Natural killer cell (primary cell): Measurements from ENCODE around the gene PVR. TPM values are rescaled to one million over a fixed set of nuclear protein-coding genes. Genes with fewer than 3 reads are reported as not detected.

Experiments used
- ATAC-seq, 3 donors: fragments of 150-1000 bp in 2 of 3; fragments of 200-7000 bp in 1 of 3; cut with Tn5 transposase; 1 replicate in 1 of 3; 2 replicates in 2 of 3; pipeline ENCODE4 v1.10.0; 2021; ENCODE audit warnings: mild to moderate bottlenecking in 2 of 3, moderate library complexity in 2 of 3
- DNase-seq, 2 donors: peaks; one replicate each; pipeline versions ENCODE4 v3.0.0 to v3.0.0-alpha.2; 2013 to 2021; ENCODE audit warnings: mixed read lengths in 1 of 2
- H3K27ac ChIP-seq: one replicate; pipeline ENCODE4 v1.5.1; 2013; ENCODE audit warnings: mild to moderate bottlenecking, low read length
- H3K27me3 ChIP-seq: one replicate; pipeline ENCODE4 v1.6.1; 2013; ENCODE audit warnings: low read length; ENCODE audit not compliant: control insufficient read depth, insufficient read depth
- H3K36me3 ChIP-seq: one replicate; pipeline ENCODE4 v1.6.1; 2013; ENCODE audit warnings: low read length; ENCODE audit not compliant: control insufficient read depth, insufficient read depth
- H3K4me1 ChIP-seq: one replicate; pipeline ENCODE4 v1.6.1; 2013; ENCODE audit warnings: low read length; ENCODE audit not compliant: control insufficient read depth, insufficient read depth
- H3K4me3 ChIP-seq: one replicate; pipeline ENCODE4 v1.5.1; 2013; ENCODE audit warnings: low read length
- H3K9me3 ChIP-seq: one replicate; pipeline ENCODE4 v1.6.1; 2013; ENCODE audit warnings: low read length; ENCODE audit not compliant: control insufficient read depth, insufficient read depth
- H3K27ac Mint-ChIP-seq, 2 donors: one replicate each; pipeline ENCODE4 v1.8.0; 2022; ENCODE audit warnings: mild to moderate bottlenecking in 2 of 2, mixed read lengths in 2 of 2, moderate library complexity in 1 of 2
- H3K27me3 Mint-ChIP-seq, 2 donors: one replicate each; pipeline ENCODE4 v1.8.0; 2022; ENCODE audit warnings: low read depth in 2 of 2, mixed read lengths in 2 of 2
- H3K36me3 Mint-ChIP-seq: one replicate; pipeline ENCODE4 v1.8.0; 2022; ENCODE audit warnings: mixed read lengths
- H3K4me1 Mint-ChIP-seq, 2 donors: one replicate each; pipeline ENCODE4 v1.8.0; 2022; ENCODE audit warnings: mixed read lengths in 2 of 2
- H3K4me3 Mint-ChIP-seq: one replicate; pipeline ENCODE4 v1.8.0; 2022; ENCODE audit warnings: mild to moderate bottlenecking, moderate library complexity, mixed read lengths
- H3K9me3 Mint-ChIP-seq, 2 donors: one replicate each; pipeline ENCODE4 v1.8.0; 2022; ENCODE audit warnings: mixed read lengths in 2 of 2
- CTCF ChIP-seq: fragments of 200-600 bp; IDR thresholded peaks from one replicate; pipeline ENCODE4 v1.8.0; 2022; ENCODE audit warnings: antibody characterized with exemption
- WGBS: methylation state at CpG from one replicate; pipeline ENCODE4 v1.1.7; 2013; ENCODE audit warnings: missing lambda C conversion rate; ENCODE audit not compliant: insufficient coverage; 5-methylcytosine and 5-hydroxymethylcytosine counted together
- intact Hi-C: fragments of 100-400 bp; cut with micrococcal nuclease; formaldehyde crosslinking; loops from one replicate; pipeline ENCODE4 v1.14.2; 2022
- total RNA-seq, 4 donors: library from RNA; stranded (reverse); fragments of 120-200 nt in 1 of 4; gene quantifications; one replicate each; pipeline versions ENCODE4 v1.2.3 to v1.2.4, GENCODE V29; 2013 to 2022

Gene PVR
- total RNA-seq, 3 donors from 2014 or later (not counting 1 experiment from before 2014, with no cell fraction given) = 6.6 to 12.6 (median 7.9) TPM

GRCh38 chr19:44680536-44680935 lies 36.8 kb downstream of the PVR start:
- H3K4me1 ChIP-seq = peaks cover 4% of the 10 kb centered on the region
- H3K4me3 ChIP-seq = no peak overlapping the region
- Mint-ChIP-seq H3K4me1 (peaks cover 0 to 5% of the 10 kb centered on the region in 2 donors), H3K4me3 (no peak overlapping the region), H3K27me3 (peaks cover 3 to 6% of the 10 kb centered on the region in 2 donors), H3K36me3 (no peaks in the 10 kb centered on the region), H3K9me3 (no peaks in the 10 kb centered on the region), H3K27ac (no peak overlapping the region)
- ATAC-seq = no peak
- TF ChIP-seq CTCF = no peak
- no peaks in the 10 kb centered on the region for H3K9me3 ChIP-seq
- H3K36me3 ChIP-seq = no peaks in the 10 kb centered on the region
- intact Hi-C loops = no loop called here
- H3K27me3 ChIP-seq = no peaks in the 10 kb centered on the region
- no peak overlapping the region for H3K27ac ChIP-seq
- DNase-seq = no peak

GRCh38 chr19:44681992-44682790 lies 38.5 kb downstream of the PVR start:
- DNase-seq = no peak
- Histone ChIP-seq H3K4me3 (no peak overlapping the region), H3K36me3 (no peaks in the 10 kb centered on the region), H3K27me3 (no peaks in the 10 kb centered on the region), H3K27ac (no peak overlapping the region), H3K4me1 (peaks cover 4% of the 10 kb centered on the region), H3K9me3 (no peaks in the 10 kb centered on the region)
- TF ChIP-seq CTCF = no peak
- H3K27ac Mint-ChIP-seq = no peak overlapping the region
- no peak overlapping the region for H3K4me3 Mint-ChIP-seq
- H3K4me1 Mint-ChIP-seq = peaks cover 0 to 5% of the 10 kb centered on the region in 2 donors
- no peak for ATAC-seq
- WGBS = 87% methylated on average over 11 of the region's 15 CpGs
- intact Hi-C loops = no loop called here
- H3K36me3 Mint-ChIP-seq = no peaks in the 10 kb centered on the region
- no peaks in the 10 kb centered on the region for H3K9me3 Mint-ChIP-seq
- peaks cover 3 to 6% of the 10 kb centered on the region in 2 donors for H3K27me3 Mint-ChIP-seq

- Mint-ChIP-seq H3K36me3 (no peaks in the 10 kb centered on the region), H3K27ac (no peak overlapping the region), H3K4me3 (no peak overlapping the region), H3K27me3 (peaks cover 3 to 6% of the 10 kb centered on the region in 2 donors), H3K9me3 (no peaks in the 10 kb centered on the region), H3K4me1 (peaks cover 0 to 5% of the 10 kb centered on the region in 2 donors)
- Histone ChIP-seq H3K4me1 (peaks cover 4% of the 10 kb centered on the region), H3K27ac (no peak overlapping the region), H3K36me3 (no peaks in the 10 kb centered on the region), H3K4me3 (no peak overlapping the region), H3K9me3 (no peaks in the 10 kb centered on the region), H3K27me3 (no peaks in the 10 kb centered on the region)
- no peak for TF ChIP-seq CTCF
- 74% methylated on average over 2 of the region's 2 CpGs for WGBS
- intact Hi-C loops = no loop called here
- no peak for DNase-seq
- no peak for ATAC-seq
These were observed 39.1 kb downstream of the PVR start for GRCh38 chr19:44682807-44683206.
